ENCODE results near the gene TAP2. TPM values are rescaled to one million over a fixed set of nuclear protein-coding genes. Genes with fewer than 3 reads are reported as not detected.

The TAP2 gene
- total and polyA plus RNA-seq, 2 of the 13 experiments (the other 11 are each of a cell fraction or from before 2014, with no cell fraction given), result 10.3 to 17.6 TPM

DNA sequence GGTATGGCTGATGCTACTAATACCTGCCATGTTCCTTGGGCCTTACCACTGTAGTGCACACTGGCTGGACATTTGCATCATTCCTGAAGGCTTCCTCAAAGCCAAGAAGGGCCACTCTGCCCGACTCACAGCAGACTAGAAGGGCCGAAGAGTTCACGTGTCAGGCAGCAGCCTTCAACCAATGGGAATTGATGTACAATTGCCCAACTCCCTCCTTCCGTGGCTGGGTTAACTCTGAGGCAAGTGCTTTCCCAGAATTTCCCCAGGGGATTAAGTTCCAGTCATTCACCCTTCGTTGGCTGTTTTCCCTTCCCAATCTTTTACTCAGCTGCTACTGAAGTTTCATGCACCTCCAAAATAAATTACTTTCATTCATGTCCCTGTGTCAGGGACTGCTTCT, 45.2 kb upstream of the TAP2 start:
- no peaks in the 10 kb centered on the region for H3K79me2 ChIP-seq (ENCODE audit: insufficient read depth, low read length)
- intact Hi-C loops (cut with micrococcal nuclease; ENCODE audit: unreplicated experiment) (no loop called here), in situ Hi-C loops (cut with HindIII; ENCODE audit: extremely low pct_ligation_motif_present, low pct_unique_long_range_greater_than_20kb) (no loop called here)
- no peaks in the 10 kb centered on the region for H3K4me1 ChIP-seq (ENCODE audit: insufficient read depth, low read length)
- no peaks in the 10 kb centered on the region for H4K20me1 ChIP-seq (ENCODE audit: insufficient read depth, low read length)
- no peaks in the 10 kb centered on the region for H3K36me3 ChIP-seq (replicated peaks in 1 of 2; ENCODE audit: control insufficient read depth in 1 of 2, insufficient read depth in 2 of 2, low read length in 2 of 2)
- no TSS peak for BruUV-seq (replicated peaks)
- no peak for FAIRE-seq
- H3K27ac ChIP-seq (ENCODE audit: extremely low read length, insufficient read depth, low read length), result no peak overlapping the region
- no peak overlapping the region for H2AFZ ChIP-seq (ENCODE audit: low read length)
- no peak for ATAC-seq
- 1% methylated on average over 3 of the region's 5 CpGs for whole genome bisulfite sequencing (ENCODE audit: low lambda C conversion rate)
- H3K4me3 ChIP-seq (replicated peaks in 1 of 3; ENCODE audit: insufficient read depth in 1 of 3, low read depth in 2 of 3, low read length in 3 of 3), result no peak overlapping the region
- no peak overlapping the region for H3K9ac ChIP-seq (ENCODE audit: insufficient read depth, low read depth, low read length)
- TF ChIP-seq ZNF468 (CRISPR knock-in tag; IDR thresholded peaks at IDR 0.05), result no peak
- TF ChIP-seq, protein P1, sequence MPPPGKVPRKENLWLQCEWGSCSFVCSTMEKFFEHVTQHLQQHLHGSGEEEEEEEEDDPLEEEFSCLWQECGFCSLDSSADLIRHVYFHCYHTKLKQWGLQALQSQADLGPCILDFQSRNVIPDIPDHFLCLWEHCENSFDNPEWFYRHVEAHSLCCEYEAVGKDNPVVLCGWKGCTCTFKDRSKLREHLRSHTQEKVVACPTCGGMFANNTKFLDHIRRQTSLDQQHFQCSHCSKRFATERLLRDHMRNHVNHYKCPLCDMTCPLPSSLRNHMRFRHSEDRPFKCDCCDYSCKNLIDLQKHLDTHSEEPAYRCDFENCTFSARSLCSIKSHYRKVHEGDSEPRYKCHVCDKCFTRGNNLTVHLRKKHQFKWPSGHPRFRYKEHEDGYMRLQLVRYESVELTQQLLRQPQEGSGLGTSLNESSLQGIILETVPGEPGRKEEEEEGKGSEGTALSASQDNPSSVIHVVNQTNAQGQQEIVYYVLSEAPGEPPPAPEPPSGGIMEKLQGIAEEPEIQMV (CRISPR knock-in tag; IDR thresholded peaks at IDR 0.05; ENCODE audit: low read depth), result no peak
- TF ChIP-seq KLF13 (CRISPR knock-in tag; IDR thresholded peaks at IDR 0.05), result no peak
- TF ChIP-seq, protein P2, sequence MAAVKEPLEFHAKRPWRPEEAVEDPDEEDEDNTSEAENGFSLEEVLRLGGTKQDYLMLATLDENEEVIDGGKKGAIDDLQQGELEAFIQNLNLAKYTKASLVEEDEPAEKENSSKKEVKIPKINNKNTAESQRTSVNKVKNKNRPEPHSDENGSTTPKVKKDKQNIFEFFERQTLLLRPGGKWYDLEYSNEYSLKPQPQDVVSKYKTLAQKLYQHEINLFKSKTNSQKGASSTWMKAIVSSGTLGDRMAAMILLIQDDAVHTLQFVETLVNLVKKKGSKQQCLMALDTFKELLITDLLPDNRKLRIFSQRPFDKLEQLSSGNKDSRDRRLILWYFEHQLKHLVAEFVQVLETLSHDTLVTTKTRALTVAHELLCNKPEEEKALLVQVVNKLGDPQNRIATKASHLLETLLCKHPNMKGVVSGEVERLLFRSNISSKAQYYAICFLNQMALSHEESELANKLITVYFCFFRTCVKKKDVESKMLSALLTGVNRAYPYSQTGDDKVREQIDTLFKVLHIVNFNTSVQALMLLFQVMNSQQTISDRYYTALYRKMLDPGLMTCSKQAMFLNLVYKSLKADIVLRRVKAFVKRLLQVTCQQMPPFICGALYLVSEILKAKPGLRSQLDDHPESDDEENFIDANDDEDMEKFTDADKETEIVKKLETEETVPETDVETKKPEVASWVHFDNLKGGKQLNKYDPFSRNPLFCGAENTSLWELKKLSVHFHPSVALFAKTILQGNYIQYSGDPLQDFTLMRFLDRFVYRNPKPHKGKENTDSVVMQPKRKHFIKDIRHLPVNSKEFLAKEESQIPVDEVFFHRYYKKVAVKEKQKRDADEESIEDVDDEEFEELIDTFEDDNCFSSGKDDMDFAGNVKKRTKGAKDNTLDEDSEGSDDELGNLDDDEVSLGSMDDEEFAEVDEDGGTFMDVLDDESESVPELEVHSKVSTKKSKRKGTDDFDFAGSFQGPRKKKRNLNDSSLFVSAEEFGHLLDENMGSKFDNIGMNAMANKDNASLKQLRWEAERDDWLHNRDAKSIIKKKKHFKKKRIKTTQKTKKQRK (IDR thresholded peaks at IDR 0.05; ENCODE audit: low read length), result no peak
- TF ChIP-seq HNRNPLL (IDR thresholded peaks at IDR 0.05; ENCODE audit: low read depth, low read length, poor library complexity, severe bottlenecking), result no peak
- TF ChIP-seq ZFP36L2 (CRISPR knock-in tag; IDR thresholded peaks at IDR 0.05), result no peak
- TF ChIP-seq ZNF382 (CRISPR knock-in tag; IDR thresholded peaks at IDR 0.05; ENCODE audit: borderline replicate concordance), result no peak
- TF ChIP-seq ZNF331 (CRISPR knock-in tag; IDR thresholded peaks at IDR 0.05), result no peak
- no peak overlapping the region for H3K4me2 ChIP-seq (ENCODE audit: low read depth, low read length)
- ChIA-PET CTCF (ENCODE audit: low intra/inter-chr PET ratio, low total read pairs) (interaction anchor here (1.3 kb wide), 1 partner anchor 101 kb away, joined by 3 read pairs; no protein-coding TSS in a partner anchor), POLR2A (no interaction called here)
- H3K27me3 ChIP-seq (ENCODE audit: control insufficient read depth in 1 of 2, insufficient read depth in 2 of 2, low read length in 2 of 2), result peaks cover 0 to 37% of the 10 kb centered on the region in 2 experiments; a peak in 2 of 5 replicates
- no peak for DNase-seq (ENCODE audit: low spot score)
- no peaks in the 10 kb centered on the region for H3K9me3 ChIP-seq (ENCODE audit: low read length)
